Right atrium auricular region (tissue), 2 donors: ENCODE data around the gene GALNT13. TPM values are rescaled to one million over a fixed set of nuclear protein-coding genes. Genes with fewer than 3 reads are reported as not detected.

Source experiments
- DNase-seq: peaks from one replicate; pipeline ENCODE4 v3.0.0-alpha.2; 2019; ENCODE audit warnings: low spot score
- H3K27ac ChIP-seq, 2 donors: fragments of 200-600 bp; sonication (generic); 1 replicate in 1 of 2; 2 replicates in 1 of 2; pipeline ENCODE4 v1.5.1; 2016 to 2019
- H3K27me3 ChIP-seq, 2 donors: fragments of 200-600 bp; sonication (generic); one replicate each; pipeline versions ENCODE4 v1.5.1 to v1.6.0; 2017 to 2019
- H3K36me3 ChIP-seq: fragments of 200-600 bp; sonication (generic); one replicate; pipeline ENCODE4 v1.5.1; 2016
- H3K4me1 ChIP-seq, 2 donors: fragments of 200-600 bp; sonication (generic); one replicate each; pipeline versions ENCODE4 v1.5.1 to v1.6.0; 2017 to 2019
- H3K4me3 ChIP-seq, 2 donors: fragments of 200-600 bp; sonication (generic); 1 replicate in 1 of 2; 2 replicates in 1 of 2; pipeline ENCODE4 v1.5.1; 2017 to 2019; ENCODE audit warnings: mild to moderate bottlenecking in 1 of 2, moderate library complexity in 1 of 2
- H3K9me3 ChIP-seq, 2 donors: fragments of 200-600 bp; sonication (generic); one replicate each; pipeline ENCODE4 v1.5.1; 2019
- CTCF ChIP-seq, 2 donors: fragments of 200-600 bp; sonication (generic); IDR thresholded peaks; one replicate each; pipeline ENCODE4 v1.5.1; 2019; ENCODE audit warnings: antibody characterized with exemption in 2 of 2
- total RNA-seq, 2 donors: library from RNA; depleted of rRNA; stranded (reverse); fragments of >200 nt; gene quantifications; one replicate each; pipeline ENCODE4 v1.1.0, GENCODE V29; 2016

Gene GALNT13
- total RNA-seq, 2 donors from 2014 or later, result 0.55 to 2.2 TPM

DNA sequence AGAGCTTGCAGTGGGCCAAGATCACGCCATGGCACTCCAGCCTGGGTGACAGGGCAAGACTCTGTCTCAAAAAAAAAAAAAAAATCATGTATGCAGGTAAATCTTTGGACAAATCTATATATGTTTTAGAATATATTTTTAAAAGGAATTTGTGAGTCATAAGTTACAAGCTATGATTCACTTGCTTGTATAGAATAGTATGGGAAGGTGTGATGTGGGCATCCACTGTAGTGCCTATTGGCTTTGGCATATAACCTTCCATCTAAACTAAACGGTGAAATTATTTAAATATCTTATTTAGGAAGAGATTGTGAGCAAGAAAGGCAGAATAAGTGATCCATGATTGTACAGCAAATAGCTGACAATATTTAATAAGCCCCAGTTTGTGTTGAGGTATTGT is 261.1 kb downstream of the GALNT13 start:
- no peak for DNase-seq
- no peaks in the 10 kb centered on the region for H3K36me3 ChIP-seq
- H3K27ac ChIP-seq, result no peak overlapping the region
- no peaks in the 10 kb centered on the region for H3K4me1 ChIP-seq
- H3K4me3 ChIP-seq, result no peak overlapping the region
- TF ChIP-seq CTCF (IDR thresholded peaks at IDR 0.05), result no peak
- no peaks in the 10 kb centered on the region for H3K27me3 ChIP-seq
- H3K9me3 ChIP-seq, result no peaks in the 10 kb centered on the region

- DNase-seq, result no peak
- no peaks in the 10 kb centered on the region for H3K36me3 ChIP-seq
- TF ChIP-seq CTCF (IDR thresholded peaks at IDR 0.05), result no peak
- H3K4me3 ChIP-seq, result no peak overlapping the region
- H3K9me3 ChIP-seq, result no peaks in the 10 kb centered on the region
- H3K27me3 ChIP-seq, result no peaks in the 10 kb centered on the region
- no peak overlapping the region for H3K27ac ChIP-seq
- no peaks in the 10 kb centered on the region for H3K4me1 ChIP-seq
Measured at GRCh38 chr2:154133823-154134222, 262.1 kb downstream of the GALNT13 start.

DNA sequence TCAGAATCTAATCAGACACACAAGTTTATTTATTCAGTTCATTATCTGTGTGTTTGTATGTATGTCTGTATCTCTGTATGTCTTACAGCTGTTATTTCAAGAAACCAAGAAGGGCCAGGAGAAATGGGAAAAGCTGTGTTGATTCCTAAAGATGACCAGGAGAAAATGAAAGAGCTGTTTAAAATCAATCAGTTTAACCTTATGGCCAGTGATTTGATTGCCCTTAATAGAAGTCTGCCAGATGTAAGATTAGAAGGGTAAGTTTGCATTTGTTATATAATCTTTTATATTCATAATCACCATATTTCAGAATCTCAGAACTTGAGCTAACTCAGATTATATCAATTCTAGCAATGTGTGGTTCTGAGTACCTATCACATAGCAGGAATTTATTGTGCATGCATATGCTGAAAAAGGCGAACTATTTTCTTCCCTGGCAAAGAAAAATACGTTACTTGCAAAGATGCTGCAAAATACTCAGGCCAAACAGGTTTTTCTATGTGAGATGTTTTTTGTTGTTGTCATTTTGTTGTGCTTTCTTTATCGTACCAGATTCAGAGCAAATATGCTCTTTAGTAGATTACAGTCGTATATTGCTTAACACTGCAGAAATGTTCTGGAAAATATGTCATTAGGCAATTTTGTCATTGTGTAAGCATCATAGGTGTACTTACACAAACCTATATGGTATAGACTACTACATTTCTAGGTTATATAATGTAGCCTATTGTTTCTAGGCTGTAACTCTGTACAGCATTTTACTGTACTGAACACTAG is 268.7 kb downstream of the GALNT13 start:
- H3K9me3 ChIP-seq, result no peaks in the 10 kb centered on the region
- TF ChIP-seq CTCF (IDR thresholded peaks at IDR 0.05), result no peak
- no peak for DNase-seq
- no peaks in the 10 kb centered on the region for H3K27me3 ChIP-seq
- H3K4me1 ChIP-seq, result no peaks in the 10 kb centered on the region
- no peak overlapping the region for H3K4me3 ChIP-seq
- no peak overlapping the region for H3K27ac ChIP-seq
- H3K36me3 ChIP-seq, result no peaks in the 10 kb centered on the region

DNA sequence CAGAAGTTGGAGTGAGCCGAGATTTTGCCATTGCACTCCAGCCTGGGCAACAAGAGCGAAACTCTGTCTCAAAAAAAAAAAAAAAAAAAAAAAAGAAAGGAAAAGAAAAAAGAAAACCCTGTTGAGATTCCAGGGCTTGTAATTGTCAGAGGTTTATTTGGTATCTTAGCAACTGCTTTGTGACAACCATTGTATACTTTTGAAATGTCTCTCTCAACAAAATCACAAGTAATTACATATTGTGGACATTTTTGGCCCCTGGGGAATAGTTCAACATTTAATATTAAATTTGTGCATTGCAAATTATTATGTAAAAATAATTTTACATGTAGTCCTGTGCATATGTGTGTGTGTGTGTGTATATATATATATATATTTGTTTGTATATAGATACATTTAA is 270.8 kb downstream of the GALNT13 start:
- no peak overlapping the region for H3K4me3 ChIP-seq
- no peaks in the 10 kb centered on the region for H3K9me3 ChIP-seq
- H3K36me3 ChIP-seq, result no peaks in the 10 kb centered on the region
- H3K27ac ChIP-seq, result no peak overlapping the region
- no peak for TF ChIP-seq CTCF (IDR thresholded peaks at IDR 0.05)
- H3K27me3 ChIP-seq, result no peaks in the 10 kb centered on the region
- no peaks in the 10 kb centered on the region for H3K4me1 ChIP-seq
- no peak for DNase-seq

DNA sequence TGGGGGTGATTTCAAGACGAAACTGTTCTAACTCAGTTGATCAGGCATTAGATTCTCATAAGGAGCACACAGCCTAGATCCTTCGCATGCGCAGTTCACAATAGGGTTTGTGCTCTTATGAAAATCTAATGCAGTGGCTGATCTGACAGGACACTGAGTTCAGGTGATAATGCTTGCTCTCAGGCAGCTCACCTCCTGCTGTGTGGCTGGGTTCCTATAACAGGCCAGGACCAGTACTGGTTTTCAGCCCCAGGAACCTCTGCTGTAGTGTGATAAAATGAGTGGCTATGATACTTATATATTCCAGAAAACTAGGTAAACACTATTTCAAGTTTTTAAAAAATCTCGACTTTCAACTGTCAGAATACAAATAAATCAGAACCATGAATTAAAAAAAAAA is 271.4 kb downstream of the GALNT13 start:
- Histone ChIP-seq H3K9me3 (no peaks in the 10 kb centered on the region), H3K4me1 (no peaks in the 10 kb centered on the region), H3K27me3 (no peaks in the 10 kb centered on the region), H3K4me3 (no peak overlapping the region), H3K27ac (no peak overlapping the region), H3K36me3 (no peaks in the 10 kb centered on the region)
- DNase-seq, result no peak
- TF ChIP-seq CTCF (IDR thresholded peaks at IDR 0.05), result no peak

DNA sequence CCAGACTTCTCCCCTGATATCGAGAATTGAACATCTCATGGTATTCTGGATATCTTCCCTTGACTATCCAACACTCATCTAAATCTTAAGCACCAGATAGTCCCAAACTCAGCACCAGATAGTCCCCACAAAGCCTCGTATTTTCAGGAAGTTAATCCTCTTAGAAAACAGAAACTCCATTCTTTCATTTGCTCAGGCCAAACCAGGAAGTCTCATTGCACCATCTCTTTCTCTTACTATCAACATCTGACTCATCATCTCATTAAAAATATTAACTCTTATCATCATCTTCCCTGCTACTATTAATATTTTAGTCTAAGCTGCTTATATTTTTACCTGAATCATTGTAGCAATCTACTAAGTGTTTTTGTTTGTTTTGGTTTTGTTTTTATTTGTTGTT is 286.4 kb downstream of the GALNT13 start:
- no peak for DNase-seq
- Histone ChIP-seq H3K27ac (no peak overlapping the region), H3K4me3 (no peak overlapping the region), H3K27me3 (no peaks in the 10 kb centered on the region), H3K4me1 (no peaks in the 10 kb centered on the region), H3K36me3 (no peaks in the 10 kb centered on the region), H3K9me3 (peaks cover 0 to 4% of the 10 kb centered on the region in 2 donors)
- TF ChIP-seq CTCF (IDR thresholded peaks at IDR 0.05), result no peak
